HG03558 (cell line): ENCODE measurements around the gene GPAT2.
"Not testable (repeated sequence)": the region's sequence is repeated elsewhere in the genome, so short reads cannot be mapped to it uniquely, and the experiment has no call there.

ENCODE experiments used
- ATAC-seq: cut with Tn5 transposase; IDR thresholded peaks from one replicate; pipeline ENCODE4 v1.9.1; 2021; ENCODE audit warnings: moderate number of reproducible peaks; ENCODE audit not compliant: unreplicated experiment; ENCODE audit errors: extremely low read depth

The GPAT2 gene

GRCh38 chr2:96065954-96066353 lies 31.2 kb upstream of the GPAT2 start:
- not testable (repeated sequence) for ATAC-seq

- ATAC-seq, result no peak
These were observed 30.7 kb upstream of the GPAT2 start for GRCh38 chr2:96065381-96065930.

GRCh38 chr2:96064760-96065159 lies 30.0 kb upstream of the GPAT2 start:
- ATAC-seq, result not testable (repeated sequence)

GRCh38 chr2:96064047-96064675 lies 29.4 kb upstream of the GPAT2 start:
- not testable (repeated sequence) for ATAC-seq

- ATAC-seq, result not testable (repeated sequence)
These were observed 28.6 kb upstream of the GPAT2 start for GRCh38 chr2:96063116-96063899.

- ATAC-seq, result not testable (repeated sequence)
These were observed 27.8 kb upstream of the GPAT2 start for GRCh38 chr2:96062483-96062882.

- not testable (repeated sequence) for ATAC-seq
These were observed 27.2 kb upstream of the GPAT2 start for GRCh38 chr2:96061901-96062300.

GRCh38 chr2:96061197-96061817 lies 26.6 kb upstream of the GPAT2 start:
- not testable (repeated sequence) for ATAC-seq

GRCh38 chr2:96060325-96060724 lies 25.6 kb upstream of the GPAT2 start:
- ATAC-seq, result not testable (repeated sequence)

GRCh38 chr2:96059443-96059842 lies 24.7 kb upstream of the GPAT2 start:
- not testable (repeated sequence) for ATAC-seq

GRCh38 chr2:96055830-96056229 lies 21.1 kb upstream of the GPAT2 start:
- ATAC-seq, result not testable (repeated sequence)

- ATAC-seq, result not testable (repeated sequence)
These were observed 19.8 kb upstream of the GPAT2 start for GRCh38 chr2:96054537-96054936.

- ATAC-seq, result not testable (repeated sequence)
These were observed 18.7 kb upstream of the GPAT2 start for GRCh38 chr2:96053385-96053784.

GRCh38 chr2:96052632-96053031 lies 17.9 kb upstream of the GPAT2 start:
- ATAC-seq, result not testable (repeated sequence)

GRCh38 chr2:96049917-96050262 lies 15.2 kb upstream of the GPAT2 start:
- ATAC-seq, result not testable (repeated sequence)

- ATAC-seq, result not testable (repeated sequence)
These were observed 14.6 kb upstream of the GPAT2 start for GRCh38 chr2:96049049-96049916.

GRCh38 chr2:96035554-96035953 lies 838 bp upstream of the GPAT2 start:
- not testable (repeated sequence) for ATAC-seq

- not testable (repeated sequence) for ATAC-seq
These were observed 719 bp downstream of the GPAT2 start for GRCh38 chr2:96033997-96034396.

GRCh38 chr2:96027725-96028325 lies 6.9 kb downstream of the GPAT2 start:
- ATAC-seq, result not testable (repeated sequence)
